GM18873 (cell line): ENCODE data around the gene TTC4.

Experiments
- ATAC-seq: cut with Tn5 transposase; IDR thresholded peaks from one replicate; pipeline ENCODE4 v1.9.1; 2021; ENCODE audit warnings: mild to moderate bottlenecking, moderate library complexity, moderate number of reproducible peaks; ENCODE audit not compliant: unreplicated experiment, low FRiP score

TTC4 gene

GRCh38 chr1:54777431-54777830, 61.8 kb downstream of the TTC4 start:
- ATAC-seq = no peak

GRCh38 chr1:54781023-54781723, 65.5 kb downstream of the TTC4 start:
- no peak for ATAC-seq

- no peak for ATAC-seq
Observed at GRCh38 chr1:54782156-54782555, 66.5 kb downstream of the TTC4 start.

GRCh38 chr1:54782588-54782987, 66.9 kb downstream of the TTC4 start:
- ATAC-seq = no peak

GRCh38 chr1:54784066-54784465, 68.4 kb downstream of the TTC4 start:
- ATAC-seq = no peak

- ATAC-seq = no peak
Observed at GRCh38 chr1:54786778-54787177, 71.1 kb downstream of the TTC4 start.

- ATAC-seq = no peak
Observed at GRCh38 chr1:54787604-54788003, 71.9 kb downstream of the TTC4 start.

GRCh38 chr1:54788459-54788858, 72.8 kb downstream of the TTC4 start:
- no peak for ATAC-seq

GRCh38 chr1:54791880-54792522, 76.3 kb downstream of the TTC4 start:
- ATAC-seq = no peak
